ENCODE data around the gene NOG.

The NOG gene

DNA sequence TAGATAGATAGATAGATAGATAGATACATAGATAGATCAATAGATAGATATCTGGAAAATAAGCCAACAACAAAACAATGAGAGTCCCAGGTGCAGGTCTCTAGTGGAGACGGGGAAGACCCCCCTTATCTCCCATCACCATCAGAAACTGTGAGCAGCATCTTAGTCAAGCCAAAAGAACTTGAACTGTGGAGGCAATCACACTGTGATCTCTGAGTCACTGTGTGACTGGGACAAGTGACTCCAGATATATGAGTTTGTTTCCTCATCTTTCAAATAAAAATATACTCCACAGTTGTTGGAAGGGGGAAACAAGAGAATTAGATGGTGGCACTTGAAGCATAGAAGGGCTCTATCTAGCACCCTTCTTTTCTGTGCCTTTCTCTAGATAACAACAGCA, 42.1 kb downstream of the NOG start:
- DNase-seq (ENCODE audit: low read depth in 1 of 2, low spot score in 1 of 2) = no peak

- no peak for DNase-seq (ENCODE audit: low read depth in 1 of 2, low spot score in 1 of 2)
These were observed 42.8 kb downstream of the NOG start for GRCh38 chr17:56636265-56636664.

GRCh38 chr17:56637254-56637653, 43.8 kb downstream of the NOG start:
- DNase-seq (ENCODE audit: low read depth in 1 of 2, low spot score in 1 of 2) = no peak

GRCh38 chr17:56638591-56639051, 45.1 kb downstream of the NOG start:
- no peak for DNase-seq (ENCODE audit: low read depth in 1 of 2, low spot score in 1 of 2)

GRCh38 chr17:56639517-56639916, 46.0 kb downstream of the NOG start:
- no peak for DNase-seq (ENCODE audit: low read depth in 1 of 2, low spot score in 1 of 2)

DNA sequence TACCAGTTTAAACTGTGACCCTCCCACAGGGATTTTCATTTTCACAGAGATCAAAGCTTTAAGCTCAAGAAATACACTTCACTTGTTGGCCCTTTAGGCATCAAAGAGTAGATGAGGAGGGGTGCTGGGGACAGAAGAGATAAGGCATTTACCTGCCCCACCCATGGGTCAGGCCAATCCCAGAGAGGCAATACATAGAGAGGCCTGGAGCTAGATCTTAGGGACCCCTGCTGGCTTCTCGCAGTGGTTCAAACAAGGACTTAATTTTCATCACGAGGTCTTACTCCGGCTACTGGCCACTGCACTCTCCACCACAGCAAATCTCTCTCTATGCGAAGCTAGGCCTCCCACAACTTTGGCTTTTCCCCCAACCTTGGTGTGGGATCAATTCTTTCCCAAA, 46.6 kb downstream of the NOG start:
- DNase-seq (ENCODE audit: low read depth in 1 of 2, low spot score in 1 of 2) = no peak

GRCh38 chr17:56641373-56641772, 47.9 kb downstream of the NOG start:
- DNase-seq (ENCODE audit: low read depth in 1 of 2, low spot score in 1 of 2) = no peak

- DNase-seq (ENCODE audit: low read depth in 1 of 2, low spot score in 1 of 2) = no peak
These were observed 48.4 kb downstream of the NOG start for GRCh38 chr17:56641894-56642293.

DNA sequence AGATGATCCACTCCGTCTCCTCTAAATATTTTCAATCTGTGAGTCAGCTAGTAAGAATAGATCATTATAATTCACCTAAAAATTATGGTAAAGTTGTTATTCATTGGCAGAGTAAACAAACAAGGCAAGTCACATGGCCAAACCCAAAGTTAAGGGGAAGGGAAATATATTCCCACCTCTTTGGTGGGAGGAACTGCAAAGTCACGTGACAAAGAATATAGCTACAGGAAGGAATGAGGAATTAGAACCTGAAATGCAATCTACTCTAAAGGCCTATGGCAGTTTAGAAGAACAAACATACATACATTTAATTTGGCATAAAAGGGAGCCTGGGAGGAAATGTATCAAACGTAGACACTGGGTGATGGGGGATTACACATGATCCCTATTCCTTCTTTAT, 48.9 kb downstream of the NOG start:
- DNase-seq (ENCODE audit: low read depth in 1 of 2, low spot score in 1 of 2) = no peak
